Mucosa of rectum (tissue), 2 donors: ENCODE measurements around the gene P2RX7.
"Not testable (repeated sequence)": the region's sequence is repeated elsewhere in the genome, so short reads cannot be mapped to it uniquely, and the experiment has no call there.

Experiments used
- H3K27ac ChIP-seq, 2 donors: one replicate each; pipeline ENCODE4 v1.7.0; 2013; ENCODE audit warnings: inconsistent platforms in 2 of 2, low read depth in 2 of 2, low read length in 2 of 2
- H3K27me3 ChIP-seq, 2 donors: one replicate each; pipeline ENCODE4 v1.7.0; 2013; ENCODE audit warnings: low read length in 2 of 2; ENCODE audit not compliant: control insufficient read depth in 2 of 2, insufficient read depth in 2 of 2
- H3K36me3 ChIP-seq, 2 donors: one replicate each; pipeline ENCODE4 v1.7.0; 2013; ENCODE audit warnings: low read length in 2 of 2; ENCODE audit not compliant: control insufficient read depth in 2 of 2, insufficient read depth in 2 of 2
- H3K4me1 ChIP-seq, 2 donors: one replicate each; pipeline ENCODE4 v1.7.0; 2013; ENCODE audit warnings: low read length in 2 of 2, mild to moderate bottlenecking in 1 of 2; ENCODE audit not compliant: control insufficient read depth in 2 of 2, insufficient read depth in 2 of 2
- H3K4me3 ChIP-seq, 2 donors: one replicate each; pipeline ENCODE4 v1.7.0; 2013; ENCODE audit warnings: low read length in 2 of 2
- H3K9ac ChIP-seq, 2 donors: one replicate each; pipeline ENCODE4 v1.7.0; 2013; ENCODE audit warnings: low read length in 2 of 2, low read depth in 1 of 2, mild to moderate bottlenecking in 1 of 2
- H3K9me3 ChIP-seq, 2 donors: one replicate each; pipeline ENCODE4 v1.7.0; 2013; ENCODE audit warnings: low read length in 2 of 2; ENCODE audit not compliant: control insufficient read depth in 2 of 2
- donor health status: healthy.
- donor health status: Normal muscosa, but diverticular disease.

The P2RX7 gene

GRCh38 chr12:121133838-121134237 lies 1.2 kb downstream of the P2RX7 start:
- H3K27ac ChIP-seq, result no peak overlapping the region
- H3K4me3 ChIP-seq, result no peak overlapping the region
- H3K9ac ChIP-seq, result no peak overlapping the region

GRCh38 chr12:121135320-121135719 lies 2.6 kb downstream of the P2RX7 start:
- Histone ChIP-seq H3K27ac (no peak overlapping the region), H3K36me3 (no peaks in the 10 kb centered on the region), H3K4me1 (peaks cover 7 to 17% of the 10 kb centered on the region in 2 donors), H3K9ac (no peak overlapping the region), H3K9me3 (no peaks in the 10 kb centered on the region), H3K4me3 (no peak overlapping the region), H3K27me3 (no peaks in the 10 kb centered on the region)

More at GRCh38 chr12:121133838-121134237, 1.2 kb downstream of the P2RX7 start:
- Histone ChIP-seq H3K27me3 (no peaks in the 10 kb centered on the region), H3K36me3 (no peaks in the 10 kb centered on the region), H3K9me3 (no peaks in the 10 kb centered on the region), H3K4me1 (peaks cover 7 to 20% of the 10 kb centered on the region in 2 donors)

DNA sequence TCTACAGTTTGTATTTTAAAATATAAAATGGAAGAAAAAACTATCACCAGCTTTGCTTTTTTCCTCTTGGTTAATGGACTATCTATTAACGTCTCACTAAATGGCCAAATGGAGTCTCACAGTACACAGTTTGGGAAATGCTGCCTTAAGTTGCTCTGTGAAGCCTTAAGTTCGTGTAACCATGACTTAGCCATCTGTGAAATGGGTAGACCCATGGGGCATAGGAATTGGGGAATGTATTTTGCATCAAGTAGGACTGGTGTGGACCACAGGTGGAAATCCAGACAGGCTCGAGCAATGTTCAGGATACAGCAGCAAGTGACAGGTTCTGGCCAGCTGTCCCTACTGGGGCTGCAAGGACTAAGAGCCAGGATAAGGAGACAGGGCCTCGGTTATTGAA lies 4.8 kb downstream of the P2RX7 start:
- H3K27me3 ChIP-seq, result no peaks in the 10 kb centered on the region
- peaks cover 7 to 15% of the 10 kb centered on the region in 2 donors for H3K4me1 ChIP-seq
- no peak overlapping the region for H3K9ac ChIP-seq
- no peaks in the 10 kb centered on the region for H3K36me3 ChIP-seq
- no peak overlapping the region for H3K4me3 ChIP-seq
- H3K9me3 ChIP-seq, result no peaks in the 10 kb centered on the region
- no peak overlapping the region for H3K27ac ChIP-seq

- Histone ChIP-seq H3K4me3 (no peak overlapping the region), H3K27ac (no peak overlapping the region), H3K9ac (no peak overlapping the region), H3K4me1 (peaks cover 2 to 7% of the 10 kb centered on the region in 2 donors), H3K36me3 (no peaks in the 10 kb centered on the region), H3K27me3 (no peaks in the 10 kb centered on the region), H3K9me3 (no peaks in the 10 kb centered on the region)
These were observed 5.6 kb downstream of the P2RX7 start for GRCh38 chr12:121138284-121138683.

GRCh38 chr12:121139286-121139685 lies 6.6 kb downstream of the P2RX7 start:
- Histone ChIP-seq H3K9me3 (no peaks in the 10 kb centered on the region), H3K4me3 (no peak overlapping the region), H3K27me3 (no peaks in the 10 kb centered on the region), H3K27ac (no peak overlapping the region), H3K4me1 (no peaks in the 10 kb centered on the region), H3K36me3 (no peaks in the 10 kb centered on the region), H3K9ac (no peak overlapping the region)

DNA sequence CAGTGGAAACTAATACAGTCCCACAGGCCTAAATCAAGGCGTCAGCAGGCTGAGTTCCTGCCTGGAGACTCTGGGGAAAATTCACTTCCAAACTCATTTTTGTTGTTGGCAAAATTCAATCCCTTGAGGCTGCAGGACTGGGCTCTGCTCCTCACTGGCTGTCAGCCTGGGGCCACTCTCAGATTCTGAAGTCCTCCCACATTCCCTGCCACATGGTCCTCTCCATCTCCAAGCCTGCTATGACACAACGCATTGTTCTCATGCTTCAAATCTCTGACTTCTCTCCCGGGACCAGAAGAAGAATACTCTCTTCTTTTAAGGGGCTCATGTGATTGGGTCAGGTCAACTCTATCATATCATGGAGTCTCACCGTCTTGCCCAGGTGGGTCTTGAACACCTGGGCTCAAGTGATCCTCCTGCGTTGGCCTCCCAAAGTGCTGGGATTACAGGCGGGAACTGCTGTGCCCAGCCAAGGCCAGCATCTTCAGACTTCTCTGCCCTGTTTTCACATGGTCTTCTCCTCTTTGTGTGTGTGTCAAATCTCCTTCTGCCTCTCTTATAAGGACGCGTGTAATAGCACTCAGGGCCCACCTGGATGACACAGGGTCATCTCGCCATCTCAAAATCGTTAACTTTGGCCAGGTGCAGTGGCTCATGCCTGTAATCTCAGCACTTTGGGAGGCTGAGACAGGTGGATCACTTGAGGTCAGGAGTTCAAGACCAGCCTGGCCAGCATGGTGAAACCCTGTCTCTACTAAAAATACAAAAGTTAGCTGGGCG lies 9.7 kb downstream of the P2RX7 start:
- Histone ChIP-seq H3K4me1 (no peaks in the 10 kb centered on the region), H3K9me3 (no peaks in the 10 kb centered on the region), H3K36me3 (no peaks in the 10 kb centered on the region), H3K27ac (no peak overlapping the region), H3K9ac (no peak overlapping the region), H3K27me3 (no peaks in the 10 kb centered on the region), H3K4me3 (no peak overlapping the region)

- H3K4me1 ChIP-seq, result no peaks in the 10 kb centered on the region
- H3K9ac ChIP-seq, result no peak overlapping the region
- no peaks in the 10 kb centered on the region for H3K9me3 ChIP-seq
- no peak overlapping the region for H3K27ac ChIP-seq
- no peaks in the 10 kb centered on the region for H3K27me3 ChIP-seq
- H3K4me3 ChIP-seq, result no peak overlapping the region
- no peaks in the 10 kb centered on the region for H3K36me3 ChIP-seq
These were observed 11.8 kb downstream of the P2RX7 start for GRCh38 chr12:121144416-121144914.

- no peaks in the 10 kb centered on the region for H3K4me1 ChIP-seq
- H3K9ac ChIP-seq, result no peak overlapping the region
- H3K27me3 ChIP-seq, result no peaks in the 10 kb centered on the region
- H3K36me3 ChIP-seq, result no peaks in the 10 kb centered on the region
- H3K4me3 ChIP-seq, result no peak overlapping the region
- no peaks in the 10 kb centered on the region for H3K9me3 ChIP-seq
- H3K27ac ChIP-seq, result no peak overlapping the region
These were observed 12.5 kb downstream of the P2RX7 start for GRCh38 chr12:121145221-121145620.

DNA sequence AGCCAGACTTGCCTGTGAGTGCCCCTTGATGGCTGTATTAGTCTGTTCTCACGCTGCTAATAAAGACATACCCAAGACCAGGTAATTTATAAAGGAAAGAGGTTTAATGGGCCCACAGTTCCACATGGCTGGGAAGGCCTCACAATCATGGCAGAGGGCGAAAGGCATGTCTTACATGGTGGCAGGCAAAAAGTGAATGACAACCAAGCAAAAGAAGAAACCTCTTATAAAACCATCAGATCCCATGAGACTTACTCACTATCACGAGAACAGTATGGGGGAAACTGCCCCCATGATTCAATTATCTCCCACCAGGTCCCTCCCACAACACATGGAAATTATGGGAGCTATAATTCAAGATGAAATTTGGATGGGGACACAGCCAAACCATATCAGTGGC lies 16.6 kb downstream of the P2RX7 start:
- H3K36me3 ChIP-seq, H3K27ac ChIP-seq, H3K4me3 ChIP-seq, H3K4me1 ChIP-seq, H3K9me3 ChIP-seq, H3K9ac ChIP-seq, H3K27me3 ChIP-seq: not testable (repeated sequence)

GRCh38 chr12:121154793-121155375 lies 22.2 kb downstream of the P2RX7 start:
- H3K9me3 ChIP-seq, result peaks cover 0 to 2% of the 10 kb centered on the region in 2 donors
- no peak overlapping the region for H3K4me3 ChIP-seq
- H3K9ac ChIP-seq, result no peak overlapping the region
- no peaks in the 10 kb centered on the region for H3K27me3 ChIP-seq
- H3K27ac ChIP-seq, result no peak overlapping the region
- H3K4me1 ChIP-seq, result no peaks in the 10 kb centered on the region
- H3K36me3 ChIP-seq, result no peaks in the 10 kb centered on the region
